CD4-positive, alpha-beta T cell treated with Interleukin-21 for 1 hour (primary cell): ENCODE data around the gene SFXN5.

Experiments
- DNase-seq: peaks from one replicate; pipeline ENCODE4 v3.0.0-alpha.2; 2020

The SFXN5 gene

DNA sequence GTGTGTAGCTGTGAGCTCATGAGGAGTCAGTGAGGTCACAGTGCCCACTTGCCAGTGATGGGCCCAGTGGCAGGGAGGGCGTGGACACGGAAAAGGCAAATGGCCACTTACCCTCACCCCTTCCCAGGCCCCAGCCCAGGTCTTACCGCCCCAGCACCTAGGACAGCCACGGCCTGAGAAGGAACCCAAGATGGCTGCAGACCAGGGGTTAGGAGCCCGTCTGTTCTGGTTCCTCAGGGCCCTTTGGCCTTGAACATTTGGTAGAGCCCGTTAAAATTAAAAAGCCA lies 80.1 kb downstream of the SFXN5 start:
- DNase-seq, result no peak

DNA sequence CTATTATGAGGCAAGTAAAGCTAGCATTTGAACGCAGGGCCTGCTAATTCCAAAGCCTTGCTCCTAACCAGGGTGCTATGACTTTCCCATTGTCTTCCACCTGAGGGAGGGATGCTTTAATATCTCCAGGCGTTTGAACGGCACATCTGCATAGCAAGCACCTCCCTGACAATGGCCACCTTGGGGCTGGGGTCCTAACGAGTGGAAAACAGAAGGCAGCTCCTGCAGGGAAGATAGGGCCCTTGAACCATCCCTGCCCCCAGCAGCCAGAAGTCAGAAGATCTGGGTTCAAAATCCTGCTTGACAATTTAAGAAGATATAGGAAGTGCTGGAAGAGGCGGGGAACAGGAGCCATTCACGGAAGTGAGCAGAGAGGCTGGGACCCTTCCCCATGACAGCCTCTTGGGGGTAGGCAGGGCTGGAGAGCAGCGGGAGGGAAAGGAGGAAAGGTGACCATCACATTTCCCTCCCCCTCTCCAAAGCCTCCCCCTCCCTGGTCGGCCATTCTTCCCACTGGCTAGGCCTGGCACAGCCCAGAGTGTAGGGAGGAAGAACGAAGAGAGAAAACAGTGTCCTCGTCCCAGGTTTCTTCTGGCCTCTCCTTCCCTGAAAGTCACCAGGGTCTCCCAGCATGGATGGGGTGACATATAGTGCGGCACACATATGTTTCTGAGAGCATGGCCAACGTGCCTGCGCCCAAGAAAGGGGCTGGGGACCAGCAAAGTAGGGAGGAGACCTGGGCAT lies 80.6 kb downstream of the SFXN5 start:
- no peak for DNase-seq

DNA sequence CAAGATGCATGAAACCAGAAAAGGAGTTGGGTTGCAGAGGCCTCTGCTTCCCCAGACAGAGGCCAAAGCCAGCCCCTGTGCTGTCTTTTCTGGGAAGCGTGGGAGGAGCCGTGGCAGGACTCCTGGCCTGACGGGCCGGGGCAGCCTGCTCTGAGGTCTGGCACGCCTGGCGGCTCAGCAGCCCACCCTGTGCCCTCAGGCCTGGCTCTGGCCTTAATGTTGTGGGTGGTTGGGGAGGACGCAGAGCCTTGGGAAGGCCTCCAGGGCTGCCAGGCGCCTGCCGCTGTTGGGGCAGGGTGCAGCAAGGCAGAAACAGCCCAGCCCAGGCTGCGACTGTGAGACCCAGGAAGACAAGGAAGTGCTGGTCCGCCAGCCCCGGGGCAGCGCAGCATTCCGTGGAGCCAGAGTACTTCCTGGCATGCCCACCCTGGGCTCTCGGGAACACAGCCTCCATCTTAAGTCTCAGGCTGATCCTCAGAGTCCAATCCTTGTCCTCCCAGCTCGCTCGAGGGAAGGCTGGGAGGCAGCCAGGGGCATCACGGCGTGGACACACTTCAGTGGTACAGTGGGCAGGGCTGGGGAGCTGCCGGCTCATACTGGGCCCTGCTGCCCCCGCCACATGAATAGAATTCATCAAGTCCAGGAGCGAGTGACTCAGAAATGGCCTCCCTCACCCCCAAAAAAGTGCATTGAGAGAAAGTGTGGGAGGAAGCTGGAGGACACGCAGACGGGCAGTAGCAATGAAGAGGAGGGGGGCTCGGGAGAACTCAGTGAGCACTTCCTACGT lies 81.5 kb downstream of the SFXN5 start:
- DNase-seq, result no peak

DNA sequence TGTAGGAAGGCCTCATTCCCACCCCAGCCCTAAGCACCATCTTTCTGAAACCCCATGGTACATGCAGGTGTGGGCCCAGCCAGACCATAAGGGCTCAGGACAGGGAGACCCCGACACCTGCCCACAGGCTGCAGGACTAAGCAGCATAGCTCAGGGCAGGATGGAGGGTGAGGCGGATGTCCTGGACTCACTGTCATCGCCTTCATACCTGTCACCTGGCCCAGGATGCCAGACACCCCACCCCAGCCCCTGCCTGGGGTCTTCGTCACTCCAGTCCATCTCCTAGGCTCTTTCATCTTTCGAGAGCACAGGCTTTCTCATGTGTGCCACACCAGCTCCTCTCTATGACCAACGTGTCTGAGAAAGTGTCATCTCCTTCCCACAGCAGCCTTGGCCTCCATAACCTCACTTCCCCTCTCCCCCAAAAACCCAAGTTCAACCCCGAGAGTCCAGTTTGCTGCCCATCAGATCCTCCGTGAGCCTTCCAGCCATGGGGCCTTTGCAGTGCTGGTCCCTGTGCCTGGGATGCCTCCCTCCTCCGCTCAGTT lies 82.7 kb downstream of the SFXN5 start:
- DNase-seq, result no peak

DNA sequence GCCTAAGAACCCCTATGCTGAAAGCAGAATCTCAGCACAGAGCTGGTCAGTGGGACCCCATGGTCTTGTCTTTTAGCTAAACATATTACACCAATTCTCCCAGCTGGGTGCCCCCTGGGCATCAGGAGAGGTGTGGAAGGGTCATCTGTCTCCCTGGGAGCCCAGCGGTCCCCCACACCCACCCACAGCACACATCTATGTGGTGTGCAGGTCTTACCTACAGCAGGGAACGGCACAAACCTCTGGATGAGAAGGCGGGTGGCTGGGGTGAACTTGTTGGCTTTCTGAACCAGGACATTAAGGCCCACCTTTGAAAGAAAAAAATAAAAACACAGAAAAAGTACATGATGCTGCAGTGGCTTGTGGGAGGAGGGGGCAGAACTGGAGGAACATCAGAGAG lies 83.5 kb downstream of the SFXN5 start:
- no peak for DNase-seq

DNA sequence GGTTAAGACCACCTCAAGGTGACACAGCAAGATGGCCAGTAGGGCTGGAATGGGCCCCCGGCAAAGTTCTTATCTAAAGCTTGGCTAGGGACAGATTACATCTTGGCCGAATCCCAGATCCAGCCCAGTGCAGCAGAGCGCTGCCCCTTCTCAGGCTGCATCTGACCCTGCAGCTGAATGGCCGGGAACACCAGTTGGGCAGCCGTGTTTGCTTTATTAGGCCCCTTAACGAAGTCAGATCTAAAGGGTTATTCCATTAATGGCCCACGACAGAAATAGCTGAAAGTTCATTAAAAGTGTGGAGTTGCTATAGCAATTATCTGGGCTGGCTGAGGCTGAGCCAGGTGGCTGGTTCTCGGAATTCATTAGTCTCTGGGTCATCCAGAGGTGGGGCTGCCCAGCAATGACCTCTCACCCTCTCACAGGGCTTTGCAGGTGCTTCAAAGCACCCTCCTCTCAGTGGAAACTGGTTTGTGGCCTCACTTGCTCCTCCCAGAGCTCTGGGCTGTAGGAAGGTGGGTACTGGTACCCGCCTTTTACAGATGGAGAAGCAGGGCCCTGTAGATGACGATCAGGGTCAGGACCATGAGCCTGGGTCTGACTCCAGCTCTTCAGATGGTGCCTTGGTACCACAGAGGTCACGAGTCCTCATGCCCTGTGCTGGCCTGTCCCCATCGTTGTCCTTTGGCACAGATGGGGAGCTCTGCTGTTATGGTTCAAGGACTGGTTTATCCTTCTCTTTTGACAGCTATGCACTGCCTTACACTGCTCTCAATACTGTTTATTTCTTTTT lies 85.4 kb downstream of the SFXN5 start:
- DNase-seq, result no peak

DNA sequence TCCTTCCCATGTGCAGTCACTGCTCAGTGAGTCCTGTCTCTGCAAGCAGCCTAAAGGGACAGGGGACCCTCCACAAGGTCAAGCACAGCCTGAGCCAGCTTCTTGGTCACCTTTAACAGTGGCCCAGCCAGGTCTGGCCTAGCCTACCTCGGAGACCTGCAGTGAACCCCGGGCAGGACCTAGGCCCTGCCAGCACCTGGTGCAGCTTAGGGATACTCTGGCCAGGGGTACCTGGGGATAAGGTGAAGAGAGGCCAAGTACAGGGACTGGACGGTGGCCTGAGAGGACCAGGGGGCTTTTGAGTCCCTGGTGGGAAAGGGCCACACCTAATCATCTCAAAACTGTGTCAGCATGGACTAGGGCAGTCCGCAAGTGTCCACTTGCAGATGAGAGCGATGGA lies 86.4 kb downstream of the SFXN5 start:
- DNase-seq, result no peak

DNA sequence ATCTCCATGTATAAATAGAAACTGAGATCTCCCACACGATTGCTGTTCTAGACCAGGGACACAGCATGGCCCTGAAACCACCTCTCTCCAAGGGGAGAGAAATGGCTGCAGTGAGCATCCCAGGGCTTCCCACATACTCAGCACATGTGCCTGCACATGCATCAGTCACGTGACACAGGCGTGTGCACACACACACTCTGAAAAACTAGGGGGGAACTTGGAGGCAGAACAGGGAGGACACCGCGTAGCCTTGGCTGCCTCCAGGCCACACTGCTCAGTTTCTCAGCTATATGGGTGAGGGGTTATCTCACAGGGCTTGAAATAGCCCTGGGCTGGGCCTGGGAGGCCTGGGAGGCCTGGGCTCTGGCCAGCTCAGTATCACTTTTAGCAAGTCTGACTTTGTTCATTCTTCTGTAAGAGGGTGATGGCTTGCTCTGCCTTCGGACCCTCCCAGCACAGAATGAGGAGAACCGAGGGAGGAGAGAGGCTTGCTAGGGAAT lies 87.3 kb downstream of the SFXN5 start:
- no peak for DNase-seq

DNA sequence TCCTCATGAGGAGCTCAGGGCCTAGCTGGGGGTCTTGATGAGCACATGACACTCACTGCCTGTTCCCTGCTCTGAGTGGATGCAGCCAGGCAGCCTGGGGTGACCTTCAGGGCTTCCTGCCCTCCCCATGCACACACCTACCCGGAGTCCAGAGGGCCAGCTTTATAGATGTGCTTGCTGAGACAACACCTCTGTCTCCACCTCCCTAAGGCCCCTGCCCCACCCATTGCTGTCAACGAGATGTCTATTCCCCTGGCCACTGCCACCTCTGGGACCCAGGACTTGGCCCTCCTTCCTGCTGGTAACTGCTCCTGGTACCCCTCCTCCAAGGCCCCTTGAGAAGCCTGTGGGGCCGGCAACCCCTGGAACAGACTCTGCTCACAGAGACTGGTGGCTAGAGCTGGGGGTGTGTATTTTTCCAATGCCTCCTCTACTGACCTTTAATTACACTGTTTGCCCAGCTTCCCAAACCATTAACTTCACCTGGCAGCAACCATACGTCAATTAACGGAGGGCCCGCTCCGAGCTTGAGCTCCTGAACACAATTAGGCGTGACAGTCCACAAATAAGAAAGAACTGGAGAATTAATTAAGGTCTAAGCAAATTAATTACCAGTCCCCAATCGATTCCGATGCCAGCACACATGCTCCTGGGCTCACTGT lies 87.9 kb downstream of the SFXN5 start:
- DNase-seq, result no peak

DNA sequence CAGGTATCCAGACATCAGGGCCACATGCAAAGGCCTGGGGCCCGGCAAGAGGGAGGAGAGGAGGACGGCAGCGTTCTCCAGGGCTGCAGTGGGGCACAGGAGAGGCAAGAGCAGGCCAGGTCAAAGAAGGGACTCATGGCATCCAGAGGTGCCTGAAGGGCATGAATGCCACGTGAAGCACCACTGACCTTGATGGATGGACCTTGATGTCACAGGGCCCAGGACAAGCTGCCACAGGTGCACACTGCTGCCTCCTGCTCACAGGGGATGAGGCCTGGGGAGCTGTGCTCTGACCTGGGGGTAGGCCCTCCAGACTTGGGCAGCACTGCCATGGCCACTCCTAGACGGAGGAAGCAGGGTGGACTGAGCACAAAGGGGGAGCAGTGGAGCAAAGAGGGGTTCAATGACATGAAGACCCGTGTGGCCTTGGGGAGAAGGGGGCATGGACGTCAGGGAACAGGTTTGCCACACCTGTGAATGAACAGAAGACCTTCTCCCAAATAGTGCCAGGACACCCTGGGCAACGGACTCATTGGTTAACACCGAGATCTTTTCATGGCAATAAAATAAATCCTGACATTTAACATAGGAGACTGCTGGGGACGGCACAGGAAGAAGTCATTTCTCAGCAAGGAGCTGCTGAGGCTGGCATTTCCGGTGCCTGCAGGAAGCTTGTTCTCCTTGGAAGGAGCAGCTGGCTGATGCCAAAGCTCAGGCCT lies 88.6 kb downstream of the SFXN5 start:
- DNase-seq, result no peak

DNA sequence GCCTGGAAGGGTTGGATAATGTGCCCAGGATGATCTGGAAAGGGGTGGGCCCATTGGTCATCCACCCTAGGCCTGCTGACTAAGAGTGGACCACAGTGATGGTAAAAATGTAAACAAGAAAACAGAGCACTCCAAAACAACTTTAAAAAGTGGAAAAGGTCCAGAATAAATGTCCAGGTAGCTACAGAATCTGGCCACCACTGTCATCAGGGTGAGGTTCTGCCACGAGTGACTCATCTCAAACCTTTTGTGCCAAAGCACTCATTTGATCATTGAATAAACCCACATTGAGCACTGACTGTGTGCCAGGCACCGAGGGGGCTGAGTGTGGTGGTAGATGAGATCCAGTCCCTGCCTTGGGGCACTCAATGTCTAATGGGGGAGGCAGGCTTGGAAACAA lies 89.3 kb downstream of the SFXN5 start:
- no peak for DNase-seq

DNA sequence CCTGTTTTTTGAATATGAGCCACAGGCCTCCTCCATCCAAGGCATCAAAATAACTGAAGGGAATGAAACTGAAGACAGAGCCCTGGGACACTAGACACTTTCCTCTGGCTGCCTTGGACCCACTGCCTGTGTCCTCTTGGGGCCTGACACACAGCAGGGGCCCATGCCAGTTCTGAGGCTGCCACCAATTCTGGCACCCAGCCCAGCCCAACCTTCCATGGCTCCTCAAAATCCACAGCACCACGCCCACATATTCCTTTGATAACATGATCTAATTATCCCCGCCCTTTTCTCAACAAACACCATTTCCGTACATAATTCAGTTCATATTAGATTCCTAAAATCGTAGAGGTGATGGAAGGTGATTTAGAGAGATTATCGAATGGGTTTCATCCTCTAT lies 90.0 kb downstream of the SFXN5 start:
- DNase-seq, result no peak

DNA sequence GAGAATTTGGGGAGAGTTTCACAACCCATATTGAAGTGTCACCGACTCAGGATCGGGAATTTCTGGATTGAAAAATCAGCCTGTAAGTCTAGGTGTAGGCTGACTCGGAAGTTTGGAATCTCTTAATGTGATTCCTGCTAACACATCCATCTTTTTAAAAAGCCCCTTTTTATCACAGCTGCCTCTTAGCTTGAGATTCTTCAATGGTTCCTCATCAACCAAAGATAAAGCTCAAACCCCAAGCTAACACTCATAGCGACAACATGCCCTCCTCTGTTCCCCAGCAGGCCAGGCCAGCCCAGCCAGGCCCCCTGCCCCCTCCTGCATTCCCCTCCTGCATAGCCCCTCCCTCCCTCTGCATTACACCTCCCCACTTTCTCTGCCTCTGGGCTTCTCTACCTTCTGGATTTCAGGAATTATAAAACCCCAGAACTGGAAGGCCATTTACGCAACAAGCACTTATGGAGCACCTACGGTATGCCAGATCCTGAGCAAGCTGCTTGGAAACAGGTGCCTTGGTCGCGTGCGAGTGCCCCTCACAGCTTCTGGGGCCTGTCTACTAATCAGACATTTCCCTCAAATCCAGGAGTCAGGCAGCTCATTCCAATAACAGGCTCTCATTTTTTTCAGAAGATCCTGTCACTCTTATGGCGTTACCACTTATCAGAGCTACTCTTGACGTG lies 90.8 kb downstream of the SFXN5 start:
- no peak for DNase-seq

DNA sequence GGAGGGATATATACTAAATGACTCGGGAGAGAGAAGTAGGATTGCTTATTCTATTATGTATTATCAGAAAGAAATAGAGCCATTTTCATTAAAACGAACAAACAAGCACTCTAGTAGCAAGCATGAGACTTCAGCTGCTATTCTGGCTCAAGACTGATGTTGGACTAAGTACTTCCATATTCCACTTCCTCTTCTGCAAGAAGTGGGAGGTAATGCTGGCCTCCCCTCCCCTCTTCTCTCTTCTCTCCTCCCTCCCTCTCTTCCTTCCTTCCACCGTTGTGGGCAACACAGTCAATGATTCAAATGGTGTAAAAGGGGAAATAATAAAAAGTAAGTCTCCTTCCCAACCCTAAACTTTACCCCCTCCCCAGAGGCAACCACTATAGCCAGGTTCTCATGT lies 91.6 kb downstream of the SFXN5 start:
- no peak for DNase-seq

DNA sequence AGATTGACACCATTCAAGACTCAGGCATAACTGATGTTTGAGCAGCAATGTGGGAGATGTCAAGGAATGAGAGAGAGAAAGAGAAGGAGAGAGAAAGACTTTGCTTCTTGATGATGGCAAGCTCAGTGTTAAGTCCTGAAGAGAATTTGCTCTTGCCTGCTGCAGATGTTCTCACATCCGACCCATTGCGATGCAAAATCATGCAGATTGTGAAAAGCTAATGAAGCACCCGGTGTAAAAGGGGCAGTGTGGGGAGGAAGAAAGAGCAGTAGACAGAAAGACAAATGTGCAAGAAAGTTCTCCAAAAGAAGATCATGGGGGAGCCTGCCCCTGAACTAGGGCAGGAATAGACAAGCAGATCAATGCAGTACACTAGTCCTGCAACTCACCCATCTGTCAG lies 96.5 kb downstream of the SFXN5 start:
- no peak for DNase-seq

DNA sequence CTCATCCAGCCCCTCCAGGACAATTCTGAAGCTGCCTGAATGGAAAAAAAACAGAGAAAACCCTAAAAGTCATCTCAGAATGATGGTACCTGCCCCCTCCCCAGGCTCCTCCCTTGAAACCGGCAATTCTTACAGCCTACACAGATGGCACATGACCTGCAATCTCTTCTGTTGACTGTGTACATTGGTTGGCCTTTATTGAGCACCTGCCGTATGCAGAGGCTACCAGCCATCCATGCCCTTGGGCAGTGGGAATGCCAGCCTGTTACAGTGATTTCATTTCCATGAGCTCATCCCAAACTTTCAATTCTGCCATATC lies 97.1 kb downstream of the SFXN5 start:
- DNase-seq, result no peak

DNA sequence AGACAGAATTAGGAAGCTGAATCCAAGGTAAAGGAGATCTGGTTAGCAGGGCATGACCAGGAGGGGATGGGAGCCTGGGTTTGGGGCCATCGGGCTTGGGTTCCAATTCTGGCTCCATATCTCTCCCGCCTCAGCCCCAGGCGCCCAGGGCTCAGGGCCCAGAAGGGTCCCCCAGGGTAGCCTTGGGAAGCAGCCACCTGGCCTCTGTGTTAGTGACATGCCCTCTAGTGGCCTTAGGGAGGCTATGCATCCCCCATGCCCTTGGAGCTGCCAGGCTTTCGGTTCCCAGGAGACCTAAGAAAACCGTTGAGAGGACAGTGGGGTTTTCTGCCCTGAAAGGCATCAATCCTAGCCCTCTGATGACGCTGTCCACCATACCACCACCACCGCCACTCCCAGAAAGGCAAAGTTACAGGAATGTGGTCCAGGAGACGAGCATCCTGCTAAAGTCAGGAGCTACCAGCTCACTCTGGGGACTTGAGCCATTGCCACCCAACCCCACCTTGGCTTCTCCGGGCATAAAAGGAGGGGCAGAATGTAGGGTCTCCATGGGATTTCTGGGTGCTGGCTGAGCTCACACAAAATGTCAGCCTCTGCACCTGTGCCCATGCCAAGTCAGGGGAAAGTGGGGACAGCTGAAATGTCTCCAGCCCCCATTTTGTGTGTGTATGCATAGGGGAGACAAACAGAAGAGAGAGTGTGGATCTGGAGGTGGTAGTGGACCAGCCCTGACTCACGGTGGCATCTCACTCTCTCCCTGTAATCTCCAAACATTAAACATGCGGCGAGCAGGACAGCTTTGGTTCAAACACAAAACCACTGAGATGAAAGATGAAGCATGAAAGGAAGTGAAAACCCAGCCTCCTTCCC lies 97.7 kb downstream of the SFXN5 start:
- peak; percentile 42 for DNase-seq

DNA sequence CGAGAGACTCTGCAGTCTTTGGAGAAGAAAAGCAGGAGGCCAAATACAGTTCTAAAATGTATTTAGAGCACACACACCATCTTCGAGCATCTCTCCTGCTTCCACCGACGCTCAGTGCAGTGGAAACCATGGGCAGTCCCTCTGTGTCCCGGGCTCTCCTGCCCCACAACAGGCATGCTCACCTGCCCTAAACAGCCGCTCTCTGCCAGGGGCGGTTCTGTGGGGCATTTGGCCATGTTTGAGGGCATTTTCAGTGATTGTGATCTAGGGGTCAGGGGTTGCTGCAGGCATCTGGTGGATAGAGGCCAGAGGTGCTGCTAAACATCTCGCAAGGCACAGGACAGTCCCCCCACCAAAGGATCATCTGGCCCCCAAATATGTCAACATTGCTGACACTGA lies 98.4 kb downstream of the SFXN5 start:
- no peak for DNase-seq

DNA sequence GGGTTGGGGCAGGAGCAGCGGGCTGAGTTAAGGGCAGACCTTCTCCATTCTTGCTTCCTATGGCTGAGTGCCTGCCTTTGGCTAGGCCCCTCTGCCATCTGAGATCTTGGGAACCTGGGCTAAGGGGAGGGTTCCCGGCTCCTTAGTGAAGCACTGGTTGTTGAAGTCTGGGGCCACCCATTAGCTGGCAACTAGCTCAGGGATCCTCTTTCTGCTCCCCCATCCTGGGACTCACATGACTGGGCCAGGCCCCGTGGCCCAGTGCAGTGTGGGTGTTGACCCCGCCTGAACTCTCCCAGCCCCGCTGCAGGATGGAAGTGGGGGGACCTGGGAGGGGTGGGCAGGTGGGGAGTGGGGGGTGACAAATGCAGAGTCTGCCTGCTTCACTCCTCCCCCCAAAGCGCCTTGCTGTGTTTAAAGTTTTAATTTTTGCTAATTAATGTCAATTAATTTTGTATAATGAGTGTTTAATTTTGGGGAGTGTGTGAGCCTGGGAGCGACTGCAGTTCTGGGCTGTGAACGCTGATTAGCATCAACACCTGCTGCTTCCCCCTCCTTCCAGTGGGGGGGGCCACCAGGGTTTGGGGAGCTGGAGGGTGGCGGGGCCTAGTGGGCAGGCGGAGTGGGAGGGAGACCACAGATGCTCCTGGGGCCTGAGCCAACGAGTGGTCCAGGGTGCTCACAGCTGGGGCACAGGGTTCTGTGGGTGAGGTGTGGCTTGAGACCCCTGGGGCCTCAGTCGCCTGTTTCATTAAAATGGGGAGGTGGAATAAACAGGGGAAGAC lies 99.0 kb downstream of the SFXN5 start:
- no peak for DNase-seq

DNA sequence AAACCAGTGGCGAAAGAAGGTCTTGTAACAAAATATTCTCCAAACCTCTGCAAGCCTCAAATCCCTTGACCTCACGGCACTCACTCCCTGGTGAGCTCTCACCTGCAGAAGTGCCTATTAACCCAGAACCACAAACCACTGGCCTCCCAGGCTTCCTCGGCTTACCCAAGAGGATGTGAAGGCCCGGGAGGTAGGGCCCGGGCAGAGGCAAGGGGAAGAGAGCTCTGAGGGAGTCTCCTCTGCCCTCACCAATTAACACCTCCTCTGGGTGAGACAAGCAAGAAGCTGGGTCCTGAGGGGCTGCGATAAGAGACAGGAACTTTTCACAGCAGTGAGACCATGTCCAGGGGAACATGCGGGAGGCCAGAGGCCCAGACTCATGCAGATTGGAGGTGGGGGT lies 100.5 kb downstream of the SFXN5 start:
- no peak for DNase-seq
